GM11168 (cell line): ENCODE data around the gene MEF2C.

ENCODE experiments used
- in situ Hi-C: fragments of 300-500 bp; cut with MboI; formaldehyde crosslinking; loops from one replicate; pipeline ENCODE4 v1.12.0; 2022; ENCODE audit warnings: low sequenced_read_pairs; ENCODE audit not compliant: unreplicated experiment

The MEF2C gene

DNA sequence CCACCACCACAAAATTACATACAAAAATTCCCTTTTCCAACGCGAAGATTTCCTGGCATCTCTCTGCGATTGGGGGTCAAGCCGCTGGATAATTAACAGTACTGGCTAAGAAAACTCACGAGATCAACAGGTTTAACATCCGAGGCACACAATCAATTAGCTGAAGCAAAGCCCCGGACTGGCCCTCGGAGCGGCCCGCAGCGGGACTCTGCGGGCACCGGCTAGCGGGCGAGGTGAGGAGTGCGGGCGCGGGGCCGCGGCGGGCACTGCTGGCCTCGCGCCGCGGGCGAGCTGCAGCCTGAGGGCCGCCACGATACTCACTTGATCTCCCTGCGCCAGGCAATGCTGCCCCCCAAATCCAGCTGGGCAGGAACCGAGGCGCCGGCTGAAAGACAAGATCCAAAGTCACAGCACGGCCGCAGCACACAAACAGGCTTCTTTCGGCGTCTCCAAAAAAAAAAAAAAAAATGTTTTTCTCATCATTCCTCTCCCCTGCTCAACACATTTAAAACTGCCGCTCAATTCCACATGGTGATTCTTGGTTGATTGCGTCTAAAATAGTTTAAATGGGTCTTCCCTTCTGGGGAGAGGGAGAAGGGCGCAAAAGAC lies 210.2 kb downstream of the MEF2C start:
- in situ Hi-C loops: loop anchor here (10.0 kb wide), 2 partner anchors 528 to 878 kb away; no protein-coding TSS in a partner anchor

DNA sequence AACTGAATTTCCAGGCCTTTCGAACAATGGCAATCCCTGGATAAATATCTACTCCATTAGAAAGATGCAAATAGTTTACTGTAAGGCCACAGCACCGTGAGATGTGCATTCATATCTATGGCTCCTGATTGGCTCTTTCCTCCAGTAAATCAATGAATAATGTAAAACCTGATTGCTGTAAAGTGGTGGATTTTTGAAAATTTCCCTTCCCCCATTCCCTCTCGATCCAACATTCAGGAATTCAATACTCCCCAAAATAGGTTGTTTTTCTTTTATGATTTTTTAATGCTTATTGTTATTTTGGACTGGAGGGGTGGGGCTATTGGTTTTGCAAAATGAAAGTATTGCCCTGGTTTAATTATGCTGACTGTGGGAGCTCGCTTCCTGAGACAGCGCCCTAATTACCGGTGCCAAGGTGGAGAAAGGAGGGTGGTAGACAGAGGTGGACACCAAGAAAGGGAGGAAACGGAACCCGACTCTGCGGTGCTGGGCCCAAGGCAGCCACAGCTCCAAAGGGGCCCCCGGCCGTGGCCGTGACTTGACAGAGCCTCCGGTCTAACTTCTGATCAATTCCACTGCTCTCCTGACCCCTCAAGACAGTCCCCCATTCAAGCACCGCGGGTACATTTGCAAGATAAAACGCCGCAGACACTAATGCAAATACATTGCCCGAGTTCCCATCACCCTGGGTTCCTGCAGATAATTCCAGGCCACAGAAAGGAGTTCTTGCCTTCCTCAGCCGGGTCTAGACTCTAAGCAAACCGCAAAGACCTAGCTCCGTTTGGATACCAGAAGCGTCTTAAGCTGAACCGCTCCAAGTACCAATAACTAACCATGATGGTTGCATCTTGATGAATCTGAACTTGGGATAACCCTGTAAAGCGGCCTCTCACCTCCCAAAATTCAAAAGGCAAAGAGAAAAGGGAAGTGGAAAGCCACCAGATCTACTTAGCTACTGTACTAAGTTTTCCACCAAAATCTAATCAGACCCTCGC lies 211.2 kb downstream of the MEF2C start:
- in situ Hi-C loops: loop anchor here (10.0 kb wide), 2 partner anchors 527 to 877 kb away; no protein-coding TSS in a partner anchor

DNA sequence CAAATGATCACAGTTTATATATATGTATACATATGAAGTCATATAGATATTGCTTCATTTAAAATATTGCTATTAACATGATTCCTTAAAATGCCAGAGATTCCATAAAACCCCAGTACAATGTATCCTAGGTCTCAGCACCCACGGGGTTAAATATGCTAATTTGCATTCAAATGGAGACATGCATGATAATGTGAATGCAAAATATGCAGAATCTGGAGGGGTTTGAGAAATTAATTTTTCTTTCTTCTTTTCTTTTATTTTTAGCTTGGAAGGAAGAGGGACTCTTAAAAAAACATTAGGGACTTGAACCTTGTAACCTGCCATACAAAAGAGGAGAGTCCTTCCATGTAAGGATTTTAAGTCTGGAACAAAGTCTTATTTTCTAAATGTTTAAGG lies 211.9 kb downstream of the MEF2C start:
- in situ Hi-C loops: loop anchor here (10.0 kb wide), 2 partner anchors 526 to 876 kb away; no protein-coding TSS in a partner anchor

DNA sequence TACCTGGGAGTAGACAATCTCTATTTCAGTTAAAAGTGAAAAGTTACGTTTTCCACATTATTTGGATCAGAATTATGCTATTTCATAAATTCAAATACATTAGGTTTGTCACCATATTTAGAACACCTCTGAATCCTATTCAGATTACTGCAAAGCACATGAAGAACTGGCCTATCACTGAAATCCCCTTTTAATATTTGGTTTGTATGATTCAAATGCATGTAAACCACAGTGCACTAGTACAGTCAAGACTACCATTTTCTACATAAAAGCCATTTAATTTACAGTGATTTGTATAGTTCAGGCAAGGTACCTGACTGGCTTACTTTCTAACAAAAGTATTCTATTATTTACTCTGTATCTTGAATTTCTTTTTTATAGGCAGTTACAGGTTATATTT lies 212.5 kb downstream of the MEF2C start:
- in situ Hi-C loops: loop anchor here (10.0 kb wide), 2 partner anchors 526 to 876 kb away; no protein-coding TSS in a partner anchor

DNA sequence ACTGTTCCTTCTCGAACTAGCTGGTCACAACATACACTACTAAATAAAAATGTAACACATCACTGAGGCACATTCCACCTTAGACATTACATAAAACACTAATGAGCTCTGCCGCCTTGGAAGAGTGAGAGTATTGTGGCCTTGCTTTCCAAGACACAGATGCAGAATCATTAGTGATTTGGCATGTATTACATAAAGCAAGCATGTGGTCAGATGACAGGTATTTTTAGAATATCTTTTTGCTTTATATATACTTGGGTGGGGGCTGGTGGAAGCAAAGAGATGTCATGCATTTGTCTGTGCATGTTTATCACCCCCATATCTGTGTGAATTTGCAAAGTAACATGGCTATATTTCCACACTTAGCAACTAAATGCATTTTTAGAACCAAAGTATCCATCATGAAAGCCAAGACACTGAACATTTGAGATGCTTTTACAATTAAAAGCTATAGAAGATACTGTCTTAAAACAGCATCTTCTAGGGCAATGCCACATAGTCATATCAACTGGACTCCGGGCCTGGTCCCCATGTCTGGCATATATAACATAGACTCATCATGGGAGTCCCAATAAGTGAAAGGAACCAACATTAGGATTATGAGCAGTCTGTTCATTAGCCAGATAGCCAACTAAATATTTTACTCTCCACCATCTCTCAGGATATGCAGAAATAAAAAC lies 213.5 kb downstream of the MEF2C start:
- in situ Hi-C loops: loop anchor here (10.0 kb wide), 2 partner anchors 525 to 875 kb away; no protein-coding TSS in a partner anchor

DNA sequence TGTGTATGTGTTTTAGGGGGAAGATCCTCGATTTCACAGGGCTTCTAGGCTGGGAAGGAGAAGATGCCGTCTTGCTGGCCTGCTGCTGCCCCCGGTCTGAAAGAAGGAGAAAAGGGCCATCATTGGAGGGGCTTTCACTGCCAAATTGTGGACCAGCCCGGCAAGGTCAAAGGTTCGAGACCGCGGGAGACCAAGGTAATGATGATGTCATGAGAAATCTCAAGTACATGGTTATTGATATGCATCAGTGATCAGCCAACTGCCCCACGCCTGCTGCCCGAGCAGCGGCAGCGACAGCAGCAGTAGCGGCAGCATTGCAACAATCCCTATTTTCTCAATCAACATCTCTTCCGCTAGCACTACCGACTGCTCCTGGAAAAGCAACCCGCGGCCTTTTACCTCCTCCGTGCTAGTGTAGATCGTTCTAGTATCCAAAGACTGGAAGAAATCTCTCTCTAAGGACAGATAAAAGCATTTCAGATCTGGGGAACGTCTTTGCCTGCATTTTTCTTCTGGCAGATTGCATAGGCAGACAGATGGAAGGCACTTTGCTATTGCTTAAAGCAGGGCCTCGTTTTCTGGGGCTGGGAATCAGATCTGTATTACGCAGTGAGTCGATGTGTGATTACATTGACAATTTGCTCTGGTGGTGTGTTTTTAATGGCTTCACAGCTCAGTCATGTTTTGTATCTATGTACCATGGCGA lies 215.3 kb downstream of the MEF2C start:
- in situ Hi-C loops: no loop called here
